K562 (cell line): ENCODE data around the gene HIPK1.

Experiments used
- FOXJ3 ChIP-seq: sonication (generic); formaldehyde crosslinking; IDR thresholded peaks from 2 replicates; pipeline ENCODE4 v1.4.0; 2020; ENCODE audit warnings: mild to moderate bottlenecking, missing genetic modification reagents
- GATAD2A ChIP-seq: fragments of 450-650 bp; IDR thresholded peaks from 2 replicates; pipeline ENCODE4 v1.6.1; 2017
- MEF2A ChIP-seq: IDR thresholded peaks from 2 replicates; pipeline ENCODE4 v1.6.1; 2011; ENCODE audit warnings: low read depth, mild to moderate bottlenecking, low read length, moderate library complexity; ENCODE audit not compliant: control insufficient read depth
- POLR2AphosphoS2 ChIP-seq: IDR thresholded peaks from 2 replicates; pipeline ENCODE4 v1.6.1; 2012; ENCODE audit warnings: low read length, improper control_type of control experiment
- POU5F1 ChIP-seq: fragments of 150-350 bp; IDR thresholded peaks from 2 replicates; pipeline ENCODE4 v1.6.1; 2014; ENCODE audit warnings: borderline replicate concordance, low read length, low read depth, mild to moderate bottlenecking; ENCODE audit not compliant: partially characterized antibody
- SRSF9 ChIP-seq: fragments of 200-400 bp; formaldehyde crosslinking; IDR thresholded peaks from 2 replicates; pipeline ENCODE4 v1.6.1; 2017; ENCODE audit warnings: low read depth, low read length, borderline replicate concordance
- TAF1 ChIP-seq: IDR thresholded peaks from 2 replicates; pipeline ENCODE4 v1.6.1; 2011; ENCODE audit warnings: mild to moderate bottlenecking, low read length, moderate library complexity; ENCODE audit not compliant: insufficient read depth, control insufficient read depth, severe bottlenecking; ENCODE audit errors: extremely low read depth
- TBL1XR1 ChIP-seq, 2 experiments: IDR thresholded peaks; 2 replicates each; pipeline ENCODE4 v1.6.1; 2012; ENCODE audit warnings: improper control_type of control experiment in 2 of 2, low read length in 2 of 2, mild to moderate bottlenecking in 1 of 2
- YBX1 ChIP-seq: fragments of 450-650 bp; IDR thresholded peaks from 2 replicates; pipeline ENCODE4 v1.7.1; 2016; ENCODE audit warnings: mild to moderate bottlenecking
- ZNF311 ChIP-seq: fragments of 250-450 bp; sonication (Bioruptor Pico); IDR thresholded peaks from 2 replicates; pipeline ENCODE4 v1.4.0; 2020; ENCODE audit warnings: mild to moderate bottlenecking, moderate library complexity
- TF ChIP-seq, protein P1 (sequence below), 3 experiments: IDR thresholded peaks in 2 of 3; conservative IDR thresholded peaks in 1 of 3; 2 replicates each; pipeline ENCODE4 v1.5.1; 2011 to 2012; ENCODE audit warnings: low read length in 3 of 3, mild to moderate bottlenecking in 3 of 3, control low read depth in 2 of 3, improper control_type of control experiment in 1 of 3, inconsistent platforms in 1 of 3, low read depth in 1 of 3, mixed read lengths in 1 of 3, moderate library complexity in 1 of 3; ENCODE audit not compliant: insufficient read depth in 2 of 3
- TF ChIP-seq, protein P2 (sequence below): fragments of 250-450 bp; sonication (Bioruptor Pico); IDR thresholded peaks from 2 replicates; pipeline ENCODE4 v1.8.0; 2022; ENCODE audit warnings: moderate library complexity, mild to moderate bottlenecking, inconsistent platforms

DNA sequence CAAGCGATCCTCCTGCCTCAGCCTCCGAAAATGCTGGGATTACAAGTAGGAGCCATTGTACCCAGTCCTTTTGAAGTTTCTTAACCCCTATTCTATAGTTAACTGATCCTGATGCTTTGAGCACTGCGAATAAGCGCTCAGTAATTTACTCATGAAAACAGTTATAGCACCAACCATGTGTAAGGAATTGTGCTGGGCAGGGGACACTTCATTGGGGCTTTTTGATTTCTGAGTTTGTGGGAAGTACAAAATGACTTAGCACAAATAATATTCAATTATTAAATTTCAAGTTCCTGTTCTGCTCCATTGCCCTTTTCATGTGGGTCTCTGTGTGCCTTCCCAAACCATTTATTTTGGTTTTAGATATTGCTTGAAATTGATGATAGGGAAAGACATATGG lies 6.2 kb upstream of the HIPK1 start:
- TF ChIP-seq TAF1, result no peak
- TF ChIP-seq, protein P1, sequence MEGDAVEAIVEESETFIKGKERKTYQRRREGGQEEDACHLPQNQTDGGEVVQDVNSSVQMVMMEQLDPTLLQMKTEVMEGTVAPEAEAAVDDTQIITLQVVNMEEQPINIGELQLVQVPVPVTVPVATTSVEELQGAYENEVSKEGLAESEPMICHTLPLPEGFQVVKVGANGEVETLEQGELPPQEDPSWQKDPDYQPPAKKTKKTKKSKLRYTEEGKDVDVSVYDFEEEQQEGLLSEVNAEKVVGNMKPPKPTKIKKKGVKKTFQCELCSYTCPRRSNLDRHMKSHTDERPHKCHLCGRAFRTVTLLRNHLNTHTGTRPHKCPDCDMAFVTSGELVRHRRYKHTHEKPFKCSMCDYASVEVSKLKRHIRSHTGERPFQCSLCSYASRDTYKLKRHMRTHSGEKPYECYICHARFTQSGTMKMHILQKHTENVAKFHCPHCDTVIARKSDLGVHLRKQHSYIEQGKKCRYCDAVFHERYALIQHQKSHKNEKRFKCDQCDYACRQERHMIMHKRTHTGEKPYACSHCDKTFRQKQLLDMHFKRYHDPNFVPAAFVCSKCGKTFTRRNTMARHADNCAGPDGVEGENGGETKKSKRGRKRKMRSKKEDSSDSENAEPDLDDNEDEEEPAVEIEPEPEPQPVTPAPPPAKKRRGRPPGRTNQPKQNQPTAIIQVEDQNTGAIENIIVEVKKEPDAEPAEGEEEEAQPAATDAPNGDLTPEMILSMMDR (IDR thresholded peaks at IDR 0.05 in 2 of 3, conservative IDR thresholded peaks at IDR 0.05 in 1 of 3; ENCODE audit: insufficient read depth in 2 of 3, low read depth in 1 of 3, low read length in 3 of 3), result no peak
- TF ChIP-seq POLR2AphosphoS2, result no peak
- TF ChIP-seq SRSF9, result no peak
- TF ChIP-seq TBL1XR1 (IDR thresholded peaks at IDR 0.05; ENCODE audit: low read length in 2 of 2), result no peak
- TF ChIP-seq, protein P2, sequence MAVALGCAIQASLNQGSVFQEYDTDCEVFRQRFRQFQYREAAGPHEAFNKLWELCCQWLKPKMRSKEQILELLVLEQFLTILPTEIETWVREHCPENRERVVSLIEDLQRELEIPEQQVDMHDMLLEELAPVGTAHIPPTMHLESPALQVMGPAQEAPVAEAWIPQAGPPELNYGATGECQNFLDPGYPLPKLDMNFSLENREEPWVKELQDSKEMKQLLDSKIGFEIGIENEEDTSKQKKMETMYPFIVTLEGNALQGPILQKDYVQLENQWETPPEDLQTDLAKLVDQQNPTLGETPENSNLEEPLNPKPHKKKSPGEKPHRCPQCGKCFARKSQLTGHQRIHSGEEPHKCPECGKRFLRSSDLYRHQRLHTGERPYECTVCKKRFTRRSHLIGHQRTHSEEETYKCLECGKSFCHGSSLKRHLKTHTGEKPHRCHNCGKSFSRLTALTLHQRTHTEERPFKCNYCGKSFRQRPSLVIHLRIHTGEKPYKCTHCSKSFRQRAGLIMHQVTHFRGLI, result no peak
- no peak for TF ChIP-seq ZNF311 (CRISPR knock-in tag)
- TF ChIP-seq GATAD2A, result no peak
- no peak for TF ChIP-seq FOXJ3
- TF ChIP-seq YBX1, result no peak
- no peak for TF ChIP-seq POU5F1
- no peak for TF ChIP-seq MEF2A
